T-helper 1 cell treated with Interleukin-12 subunit alpha and Interleukin-12 subunit beta and Interleukin-4 antibody, amounts not matched to agents 30 μg/mL and 1 μg/mL, for 36 hours (primary cell): ENCODE results near the gene ADAMTS20.
"Not testable (repeated sequence)": the region's sequence is repeated elsewhere in the genome, so short reads cannot be mapped to it uniquely, and the experiment has no call there.

Experiments
- H3K27ac Mint-ChIP-seq: one replicate; pipeline ENCODE4 v1.8.0; 2021; ENCODE audit warnings: mild to moderate bottlenecking, mixed read lengths
- H3K27me3 Mint-ChIP-seq: one replicate; pipeline ENCODE4 v1.8.0; 2021; ENCODE audit warnings: low read depth, mixed read lengths
- H3K36me3 Mint-ChIP-seq: one replicate; pipeline ENCODE4 v1.8.0; 2021; ENCODE audit warnings: low read depth, mixed read lengths
- H3K4me1 Mint-ChIP-seq: one replicate; pipeline ENCODE4 v1.8.0; 2021; ENCODE audit warnings: low read depth, mixed read lengths
- H3K4me3 Mint-ChIP-seq: one replicate; pipeline ENCODE4 v1.8.0; 2021; ENCODE audit warnings: mild to moderate bottlenecking, moderate library complexity, mixed read lengths
- H3K9me3 Mint-ChIP-seq: one replicate; pipeline ENCODE4 v1.8.0; 2021; ENCODE audit warnings: mixed read lengths

The ADAMTS20 gene

DNA sequence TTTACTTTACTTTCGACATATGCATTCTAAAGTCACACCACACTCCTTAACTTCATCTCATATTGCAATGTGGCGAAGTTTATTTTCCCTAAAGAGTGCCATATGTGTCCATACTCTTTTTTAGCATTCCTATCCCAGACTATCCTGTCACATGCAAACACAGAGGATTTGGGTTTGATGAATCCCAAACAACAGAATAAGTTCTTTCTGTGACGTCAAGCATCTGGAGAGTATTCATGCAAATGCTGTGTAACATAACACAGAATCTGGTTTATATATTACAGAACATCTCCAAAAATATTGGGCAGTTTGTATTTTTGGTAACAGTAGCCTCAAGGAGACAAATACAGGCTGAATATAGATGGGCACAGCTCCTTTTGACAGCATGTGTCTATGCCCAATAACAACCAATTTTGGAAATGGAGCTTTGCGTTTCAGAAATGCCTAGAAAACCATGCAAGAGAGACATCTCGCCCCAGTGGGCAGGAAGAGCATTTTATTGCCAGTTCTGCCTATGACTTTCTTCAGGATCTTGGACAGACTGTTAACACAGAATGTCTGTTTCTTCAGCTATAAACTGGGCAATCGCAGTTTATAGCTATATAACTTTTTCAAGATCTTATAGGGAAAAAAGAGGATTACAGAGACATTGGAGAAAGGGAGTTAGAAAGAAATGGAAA lies 190.8 kb downstream of the ADAMTS20 start:
- no peaks in the 10 kb centered on the region for H3K27me3 Mint-ChIP-seq
- H3K9me3 Mint-ChIP-seq = no peaks in the 10 kb centered on the region
- H3K4me3 Mint-ChIP-seq = no peak overlapping the region
- H3K27ac Mint-ChIP-seq = no peak overlapping the region
- no peaks in the 10 kb centered on the region for H3K36me3 Mint-ChIP-seq
- H3K4me1 Mint-ChIP-seq = no peaks in the 10 kb centered on the region

- H3K4me1 Mint-ChIP-seq, H3K27me3 Mint-ChIP-seq, H3K36me3 Mint-ChIP-seq, H3K27ac Mint-ChIP-seq, H3K9me3 Mint-ChIP-seq, H3K4me3 Mint-ChIP-seq: not testable (repeated sequence)
Observed at GRCh38 chr12:43360001-43360400, 192.0 kb downstream of the ADAMTS20 start.

DNA sequence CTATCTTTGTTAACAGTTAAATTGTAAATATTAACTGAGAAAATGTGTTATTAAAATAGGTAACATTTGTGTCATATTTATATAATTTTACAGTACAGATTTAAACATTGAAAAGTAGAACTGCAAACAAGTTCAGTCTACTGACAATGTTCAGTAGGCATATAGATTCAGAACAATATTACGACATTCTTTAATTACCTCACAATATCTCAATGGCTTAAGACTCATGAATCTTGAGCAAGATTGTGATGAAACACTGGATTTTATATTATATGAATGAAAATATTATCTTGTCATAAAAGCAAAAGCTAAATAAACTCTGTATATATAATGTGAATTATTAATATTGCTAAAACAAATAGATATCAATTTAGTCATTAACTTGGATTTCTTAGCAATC lies 194.9 kb downstream of the ADAMTS20 start:
- Mint-ChIP-seq H3K4me1 (no peaks in the 10 kb centered on the region), H3K36me3 (no peaks in the 10 kb centered on the region), H3K27me3 (no peaks in the 10 kb centered on the region), H3K27ac (no peak overlapping the region), H3K4me3 (no peak overlapping the region), H3K9me3 (no peaks in the 10 kb centered on the region)

DNA sequence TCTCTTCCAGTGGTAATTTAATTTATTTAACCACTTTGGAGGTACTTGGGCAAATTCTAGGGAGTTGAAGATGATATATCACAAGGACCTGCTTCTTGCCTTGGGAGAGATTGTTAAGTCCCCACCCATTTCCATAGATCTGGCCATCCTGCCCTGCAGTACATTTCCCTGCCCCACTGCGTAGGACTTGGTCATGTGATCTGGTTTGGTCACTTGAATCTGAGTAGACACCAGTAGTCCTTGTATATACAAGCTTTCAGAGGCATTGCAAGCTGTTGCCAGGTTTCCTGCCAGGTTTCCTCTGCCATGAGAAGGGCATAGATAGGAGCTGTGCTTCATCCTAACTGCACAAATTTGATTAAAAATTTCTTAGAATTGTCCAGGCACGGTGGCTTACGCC lies 200.0 kb downstream of the ADAMTS20 start:
- Mint-ChIP-seq H3K27me3 (no peaks in the 10 kb centered on the region), H3K4me3 (no peak overlapping the region), H3K9me3 (no peaks in the 10 kb centered on the region), H3K36me3 (no peaks in the 10 kb centered on the region), H3K4me1 (no peaks in the 10 kb centered on the region), H3K27ac (no peak overlapping the region)

DNA sequence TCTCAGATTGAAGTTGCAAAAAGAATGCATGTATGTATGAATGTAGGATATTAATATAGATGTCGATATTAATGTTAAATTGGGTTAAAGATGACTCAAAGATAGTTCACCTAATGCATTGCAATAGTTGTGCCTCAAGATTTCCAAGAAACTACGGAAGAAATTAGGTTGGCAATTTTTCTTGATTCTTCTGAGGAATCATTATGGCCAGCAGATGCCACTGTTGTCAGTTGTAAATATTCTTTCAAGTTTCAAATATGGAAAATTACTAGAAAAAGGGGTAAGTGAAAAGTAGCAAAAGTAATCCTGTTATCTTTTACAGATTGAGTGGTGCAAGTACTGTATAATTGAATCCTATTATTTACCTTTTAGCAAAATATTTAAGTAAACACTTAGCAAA lies 202.1 kb downstream of the ADAMTS20 start:
- H3K27ac Mint-ChIP-seq = no peak overlapping the region
- peaks cover 10% of the 10 kb centered on the region for H3K9me3 Mint-ChIP-seq
- no peaks in the 10 kb centered on the region for H3K36me3 Mint-ChIP-seq

GRCh38 chr12:43348221-43348620 lies 203.8 kb downstream of the ADAMTS20 start:
- no peaks in the 10 kb centered on the region for H3K4me1 Mint-ChIP-seq
- no peak overlapping the region for H3K27ac Mint-ChIP-seq
- peaks cover 17% of the 10 kb centered on the region for H3K9me3 Mint-ChIP-seq
- H3K36me3 Mint-ChIP-seq = no peaks in the 10 kb centered on the region
- H3K4me3 Mint-ChIP-seq = no peak overlapping the region
- H3K27me3 Mint-ChIP-seq = no peaks in the 10 kb centered on the region

More for the DNA sequence above, 202.1 kb downstream of the ADAMTS20 start:
- no peak overlapping the region for H3K4me3 Mint-ChIP-seq
- H3K27me3 Mint-ChIP-seq = no peaks in the 10 kb centered on the region
- no peaks in the 10 kb centered on the region for H3K4me1 Mint-ChIP-seq

- no peaks in the 10 kb centered on the region for H3K36me3 Mint-ChIP-seq
- no peaks in the 10 kb centered on the region for H3K27me3 Mint-ChIP-seq
- H3K4me3 Mint-ChIP-seq = no peak overlapping the region
- H3K9me3 Mint-ChIP-seq = peaks cover 17% of the 10 kb centered on the region
- H3K27ac Mint-ChIP-seq = no peak overlapping the region
- no peaks in the 10 kb centered on the region for H3K4me1 Mint-ChIP-seq
Observed at GRCh38 chr12:43347026-43347425, 205.0 kb downstream of the ADAMTS20 start.

DNA sequence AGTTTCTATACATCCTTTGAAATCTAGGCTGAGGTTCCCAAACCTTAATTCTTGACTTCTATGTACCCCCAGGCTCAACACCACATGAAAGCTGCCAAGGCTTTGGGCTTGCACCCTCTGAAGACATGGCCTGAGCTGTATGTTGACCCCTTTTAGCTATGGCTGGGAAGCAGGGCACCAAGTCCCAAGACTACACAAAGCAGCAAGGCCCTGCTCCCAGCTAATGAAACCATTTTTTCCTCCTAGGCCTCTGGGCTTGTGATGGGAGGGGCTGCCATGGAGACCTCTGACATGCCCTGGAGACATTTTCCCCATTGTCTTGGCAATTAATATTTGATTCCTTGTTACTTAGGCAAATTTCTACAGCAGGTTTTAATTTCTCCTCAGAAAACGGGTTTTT lies 207.0 kb downstream of the ADAMTS20 start:
- Mint-ChIP-seq H3K4me3 (no peak overlapping the region), H3K27me3 (no peaks in the 10 kb centered on the region), H3K9me3 (peaks cover 17% of the 10 kb centered on the region), H3K27ac (no peak overlapping the region), H3K4me1 (no peaks in the 10 kb centered on the region), H3K36me3 (no peaks in the 10 kb centered on the region)

DNA sequence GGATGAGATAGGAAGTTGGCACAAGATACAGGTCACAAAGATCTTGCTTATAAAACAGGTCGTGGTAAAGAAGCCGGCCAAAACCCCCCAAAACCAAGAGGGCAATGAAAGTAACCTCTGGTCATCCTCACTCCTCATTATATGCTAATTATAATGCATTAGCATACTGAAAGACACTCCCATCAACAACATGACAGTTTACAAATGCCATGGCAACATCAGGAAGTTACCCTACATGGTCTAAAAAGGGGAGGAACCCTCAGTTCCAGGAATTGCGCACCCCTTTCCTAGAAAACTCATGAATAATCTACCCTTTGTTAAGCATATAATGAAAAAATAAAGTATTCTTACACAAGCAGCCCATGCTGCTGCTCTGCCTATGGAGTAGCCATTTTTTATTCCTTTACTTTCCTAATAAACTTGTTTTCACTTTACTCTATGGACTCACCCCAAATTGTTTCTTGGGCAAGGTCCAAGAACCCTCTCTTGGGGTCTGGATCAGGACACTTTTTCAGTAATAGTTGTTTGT lies 210.2 kb downstream of the ADAMTS20 start:
- not testable (repeated sequence) for H3K4me1 Mint-ChIP-seq, H3K36me3 Mint-ChIP-seq
- H3K9me3 Mint-ChIP-seq = peaks cover 17% of the 10 kb centered on the region

GRCh38 chr12:43338848-43339526 lies 213.0 kb downstream of the ADAMTS20 start:
- Mint-ChIP-seq H3K4me1 (no peaks in the 10 kb centered on the region), H3K4me3 (no peak overlapping the region), H3K36me3 (no peaks in the 10 kb centered on the region), H3K9me3 (no peaks in the 10 kb centered on the region), H3K27me3 (no peaks in the 10 kb centered on the region), H3K27ac (no peak overlapping the region)

More for the DNA sequence above, 210.2 kb downstream of the ADAMTS20 start:
- not testable (repeated sequence) for H3K27ac Mint-ChIP-seq, H3K4me3 Mint-ChIP-seq, H3K27me3 Mint-ChIP-seq

DNA sequence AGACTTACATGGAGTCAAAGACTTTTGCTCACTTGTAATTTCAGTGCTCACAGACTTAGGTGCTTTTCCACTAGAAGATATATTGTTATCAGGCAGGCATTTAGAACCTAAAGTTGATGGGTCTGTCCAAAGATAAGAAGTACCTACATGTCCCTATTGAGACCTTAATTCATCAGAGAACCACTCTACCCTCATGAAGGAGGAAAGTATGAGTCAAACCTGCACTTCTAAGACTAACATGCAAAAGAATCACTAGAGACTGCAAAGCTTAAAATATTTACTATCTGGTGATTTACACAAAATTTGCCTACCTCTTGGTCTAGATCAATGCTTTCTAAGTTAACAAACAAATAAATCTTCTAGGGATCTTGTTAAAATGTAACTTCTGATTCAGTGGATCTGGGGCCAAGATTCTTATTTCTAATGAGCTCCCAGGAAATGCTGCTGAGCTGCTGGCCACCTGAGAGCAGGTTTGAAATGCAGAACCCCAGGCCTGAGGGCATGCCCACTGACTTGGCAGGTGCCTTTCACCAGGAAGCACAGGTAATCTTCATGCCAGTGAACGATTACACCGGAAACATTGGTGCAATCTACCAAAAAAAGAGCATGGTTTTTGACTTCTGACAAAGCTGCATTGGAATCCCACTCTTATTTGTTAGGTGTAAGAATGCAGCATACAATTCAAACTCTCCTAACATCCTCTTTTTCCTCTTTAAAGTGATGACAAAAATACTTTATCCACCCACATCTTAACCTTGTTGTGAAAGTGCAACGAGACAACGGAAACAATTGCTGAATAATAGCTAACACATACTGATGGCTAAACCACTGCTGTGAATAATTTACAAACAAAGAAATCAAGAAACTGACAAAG lies 214.2 kb downstream of the ADAMTS20 start:
- Mint-ChIP-seq H3K4me3 (no peak overlapping the region), H3K27ac (no peak overlapping the region), H3K27me3 (no peaks in the 10 kb centered on the region), H3K4me1 (no peaks in the 10 kb centered on the region), H3K36me3 (no peaks in the 10 kb centered on the region), H3K9me3 (no peaks in the 10 kb centered on the region)

DNA sequence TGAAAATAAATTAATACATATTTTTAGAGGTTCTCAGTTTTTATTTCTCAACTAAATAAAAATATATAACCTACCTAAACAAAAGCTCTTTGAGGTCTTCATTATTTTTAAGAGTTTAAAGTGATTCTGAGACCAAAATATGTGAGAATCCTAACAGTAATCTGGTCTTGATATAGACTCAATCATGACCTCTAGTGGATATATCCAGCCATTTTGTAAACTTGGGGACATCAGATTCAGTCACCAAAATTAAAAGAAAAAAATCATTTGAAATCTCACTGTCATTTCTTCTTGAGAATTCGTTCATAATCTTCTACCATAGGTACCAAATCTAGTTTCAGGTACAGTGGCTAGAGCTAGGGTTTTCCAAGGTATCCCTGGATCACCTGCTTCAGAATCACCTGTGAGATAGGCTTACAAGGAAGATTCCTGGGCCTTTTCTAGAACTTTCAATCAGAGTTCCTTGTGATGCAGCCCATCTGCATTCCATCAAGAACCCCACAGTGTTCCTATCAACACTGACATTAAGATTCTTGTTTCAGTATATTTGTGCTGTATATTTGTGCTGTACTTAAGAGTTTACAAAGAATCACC lies 214.9 kb downstream of the ADAMTS20 start:
- no peak overlapping the region for H3K27ac Mint-ChIP-seq

DNA sequence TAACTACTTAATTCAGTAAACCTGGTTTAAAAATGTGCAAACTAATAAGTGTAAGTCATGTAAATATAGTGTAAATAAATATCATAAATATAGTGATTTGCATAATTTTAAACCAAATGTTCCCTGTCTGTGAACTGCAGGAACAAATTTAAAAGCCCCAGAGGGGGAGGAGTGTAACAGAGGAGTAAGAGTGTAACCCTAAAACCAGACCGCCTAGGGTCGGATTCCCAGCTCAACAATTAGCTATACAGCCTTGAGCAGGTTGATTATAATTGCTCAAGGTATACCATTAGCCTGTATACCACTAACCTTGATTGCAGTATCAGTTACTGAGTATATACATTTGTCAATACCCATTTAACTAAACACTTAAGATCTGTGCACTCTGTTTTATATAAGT lies 218.4 kb downstream of the ADAMTS20 start:
- Mint-ChIP-seq H3K9me3 (no peaks in the 10 kb centered on the region), H3K27me3 (no peaks in the 10 kb centered on the region), H3K27ac (no peak overlapping the region), H3K36me3 (no peaks in the 10 kb centered on the region), H3K4me1 (no peaks in the 10 kb centered on the region), H3K4me3 (no peak overlapping the region)

More for the DNA sequence above, 214.9 kb downstream of the ADAMTS20 start:
- Mint-ChIP-seq H3K27me3 (no peaks in the 10 kb centered on the region), H3K36me3 (no peaks in the 10 kb centered on the region), H3K4me1 (no peaks in the 10 kb centered on the region), H3K9me3 (no peaks in the 10 kb centered on the region), H3K4me3 (no peak overlapping the region)

DNA sequence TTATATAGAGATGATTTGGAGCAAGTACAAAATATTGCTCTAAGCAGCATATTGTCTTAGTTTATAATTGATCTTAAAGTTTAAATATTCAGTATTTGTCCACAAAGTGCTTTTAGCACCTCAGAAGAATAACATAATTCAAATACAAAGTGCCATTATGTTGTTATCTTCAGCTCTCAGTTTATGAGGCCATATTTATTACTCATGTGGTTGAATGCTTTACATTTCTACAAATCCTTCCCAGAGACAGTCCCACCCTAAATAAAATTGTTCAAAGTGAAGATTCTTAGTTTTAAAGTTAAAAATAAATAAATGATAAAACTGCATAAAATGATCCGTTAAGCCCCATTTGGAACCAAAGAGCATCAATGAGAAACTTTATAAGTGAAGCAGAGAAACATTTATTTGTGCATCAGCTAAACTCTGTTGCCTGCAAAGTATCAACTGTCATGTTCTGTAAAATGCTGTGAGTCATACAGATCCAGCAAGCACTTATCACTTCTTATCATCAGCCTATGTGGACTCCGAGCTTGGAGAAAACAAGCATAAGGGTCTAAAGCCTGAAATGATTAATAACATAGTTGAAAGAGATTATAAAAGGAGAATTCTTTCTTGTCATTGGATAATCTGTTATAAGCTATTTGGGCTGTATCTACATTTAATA lies 218.9 kb downstream of the ADAMTS20 start:
- H3K4me1 Mint-ChIP-seq = no peaks in the 10 kb centered on the region
- H3K4me3 Mint-ChIP-seq = no peak overlapping the region
- H3K9me3 Mint-ChIP-seq = no peaks in the 10 kb centered on the region
- no peaks in the 10 kb centered on the region for H3K27me3 Mint-ChIP-seq
- no peaks in the 10 kb centered on the region for H3K36me3 Mint-ChIP-seq
- H3K27ac Mint-ChIP-seq = no peak overlapping the region
